Activated CD8-positive, alpha-beta memory T cell treated with anti-CD3 and anti-CD28 coated beads, Interleukin-2, amount 50 U/mL, for 1 hour (primary cell): ENCODE measurements around the gene MRAP2.
"Not testable (repeated sequence)": the region's sequence is repeated elsewhere in the genome, so short reads cannot be mapped to it uniquely, and the experiment has no call there.

Source experiments
- DNase-seq: peaks from one replicate; pipeline ENCODE4 v3.0.0-alpha.2; 2020; ENCODE audit errors: extremely low read depth

Gene MRAP2

GRCh38 chr6:84074988-84075781, 41.6 kb downstream of the MRAP2 start:
- no peak for DNase-seq

GRCh38 chr6:84077645-84078044, 44.1 kb downstream of the MRAP2 start:
- DNase-seq = no peak

- DNase-seq = no peak
Observed at GRCh38 chr6:84078335-84078734, 44.8 kb downstream of the MRAP2 start.

GRCh38 chr6:84081222-84081621, 47.6 kb downstream of the MRAP2 start:
- no peak for DNase-seq

- DNase-seq = no peak
Observed at GRCh38 chr6:84082689-84083265, 49.2 kb downstream of the MRAP2 start.

GRCh38 chr6:84084705-84085104, 51.1 kb downstream of the MRAP2 start:
- DNase-seq = not testable (repeated sequence)

GRCh38 chr6:84086056-84086455, 52.5 kb downstream of the MRAP2 start:
- DNase-seq = no peak

- no peak for DNase-seq
Observed at GRCh38 chr6:84086545-84087429, 53.2 kb downstream of the MRAP2 start.

- DNase-seq = no peak
Observed at GRCh38 chr6:84089081-84089480, 55.5 kb downstream of the MRAP2 start.

- no peak for DNase-seq
Observed at GRCh38 chr6:84089552-84089951, 56.0 kb downstream of the MRAP2 start.

GRCh38 chr6:84093441-84094435, 60.2 kb downstream of the MRAP2 start:
- no peak for DNase-seq

- DNase-seq = no peak
Observed at GRCh38 chr6:84095156-84095555, 61.6 kb downstream of the MRAP2 start.

- DNase-seq = no peak
Observed at GRCh38 chr6:84103029-84103428, 69.5 kb downstream of the MRAP2 start.

GRCh38 chr6:84105215-84105924, 71.8 kb downstream of the MRAP2 start:
- DNase-seq = not testable (repeated sequence)

GRCh38 chr6:84107495-84107894, 73.9 kb downstream of the MRAP2 start:
- no peak for DNase-seq

- DNase-seq = not testable (repeated sequence)
Observed at GRCh38 chr6:84111351-84111750, 77.8 kb downstream of the MRAP2 start.

GRCh38 chr6:84114933-84115594, 81.5 kb downstream of the MRAP2 start:
- not testable (repeated sequence) for DNase-seq

GRCh38 chr6:84118191-84118590, 84.6 kb downstream of the MRAP2 start:
- DNase-seq = no peak

GRCh38 chr6:84119277-84119676, 85.7 kb downstream of the MRAP2 start:
- no peak for DNase-seq

GRCh38 chr6:84123186-84123585, 89.6 kb downstream of the MRAP2 start:
- no peak for DNase-seq
